ENCODE data around the gene SYNC. TPM values are rescaled to one million over a fixed set of nuclear protein-coding genes. Genes with fewer than 3 reads are reported as not detected.
A peak's percentile ranks its signal among the peaks of the same experiment; 100 is the strongest.

The SYNC gene
- total and polyA plus RNA-seq, 9 of the 15 experiments (the other 6 are each of a cell fraction or from before 2014, with no cell fraction given) = 0.49 to 1.1 (median 0.87) TPM

DNA sequence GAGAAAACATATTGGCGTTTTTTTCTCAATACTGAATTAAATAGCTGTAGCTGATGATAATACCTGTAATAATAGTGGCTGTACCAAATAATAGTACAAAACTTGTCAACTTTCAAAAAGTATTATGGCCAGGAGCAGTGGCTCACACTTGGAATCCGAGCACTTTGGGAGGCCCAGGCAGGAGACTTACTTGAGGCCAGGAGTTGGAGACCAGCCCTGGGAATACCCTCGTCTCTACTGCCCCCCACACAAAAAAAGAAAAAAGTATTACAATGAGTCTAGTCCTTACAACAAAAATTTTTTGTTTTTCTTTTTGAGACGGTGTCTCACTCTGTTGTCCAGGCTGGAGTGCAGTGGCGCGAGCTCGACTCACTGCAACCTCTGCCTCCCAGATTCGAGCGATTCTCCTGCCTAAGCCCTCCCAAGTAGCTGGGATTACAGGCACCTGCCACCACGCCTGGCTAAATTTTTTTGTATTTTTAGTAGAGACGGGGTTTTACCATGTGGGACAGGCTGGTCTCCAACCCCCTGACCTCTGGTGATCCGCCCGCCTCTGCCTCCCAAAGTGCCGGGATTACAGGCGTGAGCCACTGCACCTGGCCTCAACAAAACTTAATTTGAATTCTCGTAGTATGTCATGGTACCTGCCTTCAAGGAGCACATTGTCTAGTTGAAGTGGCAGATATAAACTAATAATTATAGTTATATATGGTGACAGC is 50.2 kb downstream of the SYNC start (continued):
- TF ChIP-seq, protein P1, sequence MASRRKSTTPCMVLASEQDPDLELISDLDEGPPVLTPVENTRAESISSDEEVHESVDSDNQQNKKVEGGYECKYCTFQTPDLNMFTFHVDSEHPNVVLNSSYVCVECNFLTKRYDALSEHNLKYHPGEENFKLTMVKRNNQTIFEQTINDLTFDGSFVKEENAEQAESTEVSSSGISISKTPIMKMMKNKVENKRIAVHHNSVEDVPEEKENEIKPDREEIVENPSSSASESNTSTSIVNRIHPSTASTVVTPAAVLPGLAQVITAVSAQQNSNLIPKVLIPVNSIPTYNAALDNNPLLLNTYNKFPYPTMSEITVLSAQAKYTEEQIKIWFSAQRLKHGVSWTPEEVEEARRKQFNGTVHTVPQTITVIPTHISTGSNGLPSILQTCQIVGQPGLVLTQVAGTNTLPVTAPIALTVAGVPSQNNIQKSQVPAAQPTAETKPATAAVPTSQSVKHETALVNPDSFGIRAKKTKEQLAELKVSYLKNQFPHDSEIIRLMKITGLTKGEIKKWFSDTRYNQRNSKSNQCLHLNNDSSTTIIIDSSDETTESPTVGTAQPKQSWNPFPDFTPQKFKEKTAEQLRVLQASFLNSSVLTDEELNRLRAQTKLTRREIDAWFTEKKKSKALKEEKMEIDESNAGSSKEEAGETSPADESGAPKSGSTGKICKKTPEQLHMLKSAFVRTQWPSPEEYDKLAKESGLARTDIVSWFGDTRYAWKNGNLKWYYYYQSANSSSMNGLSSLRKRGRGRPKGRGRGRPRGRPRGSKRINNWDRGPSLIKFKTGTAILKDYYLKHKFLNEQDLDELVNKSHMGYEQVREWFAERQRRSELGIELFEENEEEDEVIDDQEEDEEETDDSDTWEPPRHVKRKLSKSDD (conservative IDR thresholded peaks at IDR 0.05; ENCODE audit: low read length) = no peak
- TF ChIP-seq RAD51 (IDR thresholded peaks at IDR 0.05; ENCODE audit: borderline replicate concordance, low read depth) (no peak), SMARCB1 (IDR thresholded peaks at IDR 0.05; ENCODE audit: insufficient read length, low read depth) (no peak), PURB (CRISPR knock-in tag; IDR thresholded peaks at IDR 0.05; ENCODE audit: low read depth) (no peak), ZNF134 (CRISPR knock-in tag; conservative IDR thresholded peaks at IDR 0.05) (no peak), SPI1 (IDR thresholded peaks at IDR 0.05; ENCODE audit: borderline replicate concordance, low read depth, low read length) (no peak), KDM1A (IDR thresholded peaks at IDR 0.05) (peak; percentile 31 to 36; a peak in 1 of 4 replicates), ZNF165 (CRISPR knock-in tag; IDR thresholded peaks at IDR 0.05; ENCODE audit: borderline replicate concordance) (no peak), GABPB1 (CRISPR knock-in tag; IDR thresholded peaks at IDR 0.05) (no peak), HNRNPK (IDR thresholded peaks at IDR 0.05; ENCODE audit: low read depth, low read length, poor library complexity, severe bottlenecking) (no peak), ETV6 (IDR thresholded peaks at IDR 0.05; ENCODE audit: borderline replicate concordance in 1 of 2, low read depth in 2 of 2, low read length in 1 of 2) (no peak), ETV6 (CRISPR knock-in tag; IDR thresholded peaks at IDR 0.05; ENCODE audit: borderline replicate concordance) (no peak), ARID1B (IDR thresholded peaks at IDR 0.05) (no peak), STAG1 (CRISPR knock-in tag; IDR thresholded peaks at IDR 0.05; ENCODE audit: borderline replicate concordance) (no peak), RBFOX2 (IDR thresholded peaks at IDR 0.05; ENCODE audit: low read depth, low read length) (no peak), RBM25 (IDR thresholded peaks at IDR 0.05; ENCODE audit: low read depth, low read length, severe bottlenecking) (peak; percentile 66)
- TF ChIP-seq, protein P2, sequence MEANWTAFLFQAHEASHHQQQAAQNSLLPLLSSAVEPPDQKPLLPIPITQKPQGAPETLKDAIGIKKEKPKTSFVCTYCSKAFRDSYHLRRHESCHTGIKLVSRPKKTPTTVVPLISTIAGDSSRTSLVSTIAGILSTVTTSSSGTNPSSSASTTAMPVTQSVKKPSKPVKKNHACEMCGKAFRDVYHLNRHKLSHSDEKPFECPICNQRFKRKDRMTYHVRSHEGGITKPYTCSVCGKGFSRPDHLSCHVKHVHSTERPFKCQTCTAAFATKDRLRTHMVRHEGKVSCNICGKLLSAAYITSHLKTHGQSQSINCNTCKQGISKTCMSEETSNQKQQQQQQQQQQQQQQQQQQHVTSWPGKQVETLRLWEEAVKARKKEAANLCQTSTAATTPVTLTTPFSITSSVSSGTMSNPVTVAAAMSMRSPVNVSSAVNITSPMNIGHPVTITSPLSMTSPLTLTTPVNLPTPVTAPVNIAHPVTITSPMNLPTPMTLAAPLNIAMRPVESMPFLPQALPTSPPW (CRISPR knock-in tag; IDR thresholded peaks at IDR 0.05) = no peak; the same call in 1 of the 2 replicates
- TF ChIP-seq, protein P3, sequence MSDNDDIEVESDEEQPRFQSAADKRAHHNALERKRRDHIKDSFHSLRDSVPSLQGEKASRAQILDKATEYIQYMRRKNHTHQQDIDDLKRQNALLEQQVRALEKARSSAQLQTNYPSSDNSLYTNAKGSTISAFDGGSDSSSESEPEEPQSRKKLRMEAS (CRISPR knock-in tag; IDR thresholded peaks at IDR 0.05) = no peak
- TF ChIP-seq, protein P4, sequence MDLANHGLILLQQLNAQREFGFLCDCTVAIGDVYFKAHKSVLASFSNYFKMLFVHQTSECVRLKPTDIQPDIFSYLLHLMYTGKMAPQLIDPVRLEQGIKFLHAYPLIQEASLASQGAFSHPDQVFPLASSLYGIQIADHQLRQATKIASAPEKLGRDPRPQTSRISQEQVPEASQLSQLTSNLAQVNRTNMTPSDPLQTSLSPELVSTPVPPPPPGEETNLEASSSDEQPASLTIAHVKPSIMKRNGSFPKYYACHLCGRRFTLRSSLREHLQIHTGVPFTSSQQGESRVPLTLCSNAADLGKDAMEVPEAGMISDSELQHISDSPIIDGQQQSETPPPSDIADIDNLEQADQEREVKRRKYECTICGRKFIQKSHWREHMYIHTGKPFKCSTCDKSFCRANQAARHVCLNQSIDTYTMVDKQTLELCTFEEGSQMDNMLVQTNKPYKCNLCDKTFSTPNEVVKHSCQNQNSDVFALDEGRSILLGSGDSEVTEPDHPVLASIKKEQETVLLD (IDR thresholded peaks at IDR 0.05) = no peak
- TF ChIP-seq, protein P5, sequence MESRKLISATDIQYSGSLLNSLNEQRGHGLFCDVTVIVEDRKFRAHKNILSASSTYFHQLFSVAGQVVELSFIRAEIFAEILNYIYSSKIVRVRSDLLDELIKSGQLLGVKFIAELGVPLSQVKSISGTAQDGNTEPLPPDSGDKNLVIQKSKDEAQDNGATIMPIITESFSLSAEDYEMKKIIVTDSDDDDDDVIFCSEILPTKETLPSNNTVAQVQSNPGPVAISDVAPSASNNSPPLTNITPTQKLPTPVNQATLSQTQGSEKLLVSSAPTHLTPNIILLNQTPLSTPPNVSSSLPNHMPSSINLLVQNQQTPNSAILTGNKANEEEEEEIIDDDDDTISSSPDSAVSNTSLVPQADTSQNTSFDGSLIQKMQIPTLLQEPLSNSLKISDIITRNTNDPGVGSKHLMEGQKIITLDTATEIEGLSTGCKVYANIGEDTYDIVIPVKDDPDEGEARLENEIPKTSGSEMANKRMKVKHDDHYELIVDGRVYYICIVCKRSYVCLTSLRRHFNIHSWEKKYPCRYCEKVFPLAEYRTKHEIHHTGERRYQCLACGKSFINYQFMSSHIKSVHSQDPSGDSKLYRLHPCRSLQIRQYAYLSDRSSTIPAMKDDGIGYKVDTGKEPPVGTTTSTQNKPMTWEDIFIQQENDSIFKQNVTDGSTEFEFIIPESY (CRISPR knock-in tag; IDR thresholded peaks at IDR 0.05) = peak; percentile 96

All from K562 (cell line).